HepG2 (cell line): ENCODE results near the gene EYA2. TPM values are rescaled to one million over a fixed set of nuclear protein-coding genes. Genes with fewer than 3 reads are reported as not detected.
A peak's percentile ranks its signal among the peaks of the same experiment; 100 is the strongest.

Experiments used
- AGO1 ChIP-seq: fragments of 200-400 bp; formaldehyde crosslinking; IDR thresholded peaks from 2 replicates; pipeline ENCODE4 v1.6.1; 2017; ENCODE audit warnings: mild to moderate bottlenecking, low read depth, low read length, moderate library complexity; ENCODE audit not compliant: poor library complexity, severe bottlenecking
- CSRNP1 ChIP-seq: sonication (generic); formaldehyde crosslinking; IDR thresholded peaks from 2 replicates; pipeline ENCODE4 v1.8.1; 2023; ENCODE audit warnings: mild to moderate bottlenecking, missing genetic modification reagents
- DMTF1 ChIP-seq: sonication (generic); formaldehyde crosslinking; IDR thresholded peaks from 2 replicates; pipeline ENCODE4 v1.4.0; 2020; ENCODE audit warnings: mild to moderate bottlenecking, missing genetic modification reagents
- DR1 ChIP-seq: sonication (generic); formaldehyde crosslinking; IDR thresholded peaks from 2 replicates; pipeline ENCODE4 v1.8.0; 2021; ENCODE audit warnings: mild to moderate bottlenecking, missing genetic modification reagents, inconsistent platforms
- JUN ChIP-seq: sonication (generic); formaldehyde crosslinking; IDR thresholded peaks from 2 replicates; pipeline ENCODE4 v1.4.0; 2020; ENCODE audit warnings: mild to moderate bottlenecking, missing genetic modification reagents
- KLF15 ChIP-seq: sonication (generic); formaldehyde crosslinking; IDR thresholded peaks from 2 replicates; pipeline ENCODE4 v1.8.1; 2023; ENCODE audit warnings: borderline replicate concordance, mild to moderate bottlenecking, inconsistent platforms, missing genetic modification reagents, mixed read lengths
- MAFF ChIP-seq: IDR thresholded peaks from 2 replicates; pipeline ENCODE4 v1.6.1; 2011; ENCODE audit warnings: low read depth, low read length, improper control_type of control experiment
- MED1 ChIP-seq: sonication (generic); formaldehyde crosslinking; IDR thresholded peaks from 2 replicates; pipeline ENCODE4 v1.4.0; 2020; ENCODE audit warnings: missing genetic modification reagents
- MEIS2 ChIP-seq: sonication (generic); formaldehyde crosslinking; IDR thresholded peaks from 2 replicates; pipeline ENCODE4 v1.9.0; 2021; ENCODE audit warnings: mild to moderate bottlenecking, missing genetic modification reagents
- MTA3 ChIP-seq: sonication (generic); formaldehyde crosslinking; IDR thresholded peaks from 2 replicates; pipeline ENCODE4 v1.4.0; 2020; ENCODE audit warnings: missing genetic modification reagents
- MTF1 ChIP-seq: sonication (generic); formaldehyde crosslinking; IDR thresholded peaks from 2 replicates; pipeline ENCODE4 v1.5.0; 2020; ENCODE audit warnings: missing genetic modification reagents
- NR2C2 ChIP-seq: sonication (generic); formaldehyde crosslinking; IDR thresholded peaks from 2 replicates; pipeline ENCODE4 v1.4.0; 2020; ENCODE audit warnings: missing genetic modification reagents, mild to moderate bottlenecking, moderate library complexity, borderline replicate concordance
- PHF8 ChIP-seq: sonication (generic); formaldehyde crosslinking; IDR thresholded peaks from 2 replicates; pipeline ENCODE4 v1.5.0; 2020; ENCODE audit warnings: missing genetic modification reagents
- POLR2AphosphoS5 ChIP-seq: IDR thresholded peaks from 2 replicates; pipeline ENCODE4 v1.6.1; 2012; ENCODE audit warnings: low read depth, low read length
- SNAPC5 ChIP-seq: sonication (generic); formaldehyde crosslinking; IDR thresholded peaks from 2 replicates; pipeline ENCODE4 v1.8.1; 2023; ENCODE audit warnings: mild to moderate bottlenecking, missing genetic modification reagents, borderline replicate concordance
- XBP1 ChIP-seq: sonication (generic); formaldehyde crosslinking; IDR thresholded peaks from 2 replicates; pipeline ENCODE4 v1.5.0; 2020; ENCODE audit warnings: missing genetic modification reagents
- ZKSCAN1 ChIP-seq: fragments of 150-350 bp; IDR thresholded peaks from 2 replicates; pipeline ENCODE4 v1.6.1; 2014; ENCODE audit warnings: low read length
- ZMAT5 ChIP-seq: sonication (generic); formaldehyde crosslinking; IDR thresholded peaks from 2 replicates; pipeline ENCODE4 v1.5.0; 2020; ENCODE audit warnings: mild to moderate bottlenecking, low read depth, missing genetic modification reagents, borderline replicate concordance
- ZNF296 ChIP-seq: sonication (generic); formaldehyde crosslinking; conservative IDR thresholded peaks from 2 replicates; pipeline ENCODE4 v1.5.0; 2020; ENCODE audit warnings: mild to moderate bottlenecking, missing genetic modification reagents
- ZNF331 ChIP-seq: sonication (generic); formaldehyde crosslinking; IDR thresholded peaks from 2 replicates; pipeline ENCODE4 v1.4.0; 2020; ENCODE audit warnings: missing genetic modification reagents
- ZNF572 ChIP-seq: sonication (generic); formaldehyde crosslinking; IDR thresholded peaks from 2 replicates; pipeline ENCODE4 v1.5.1; 2020; ENCODE audit warnings: mild to moderate bottlenecking, missing genetic modification reagents
- ZSCAN12 ChIP-seq: sonication (generic); formaldehyde crosslinking; IDR thresholded peaks from 2 replicates; pipeline ENCODE4 v1.9.0; 2021; ENCODE audit warnings: mild to moderate bottlenecking, missing genetic modification reagents
- ZSCAN21 ChIP-seq: sonication (generic); formaldehyde crosslinking; IDR thresholded peaks from 2 replicates; pipeline ENCODE4 v1.8.0; 2022; ENCODE audit warnings: mild to moderate bottlenecking, missing genetic modification reagents, moderate library complexity, borderline replicate concordance
- polyA plus RNA-seq, 8 experiments: library from polyadenylated mRNA; depleted of rRNA in 3 of 8; stranded (reverse) in 7 of 8; unstranded in 1 of 8; fragments of >200 nt; fragmentation: Illumina TruSeq in 4 of 8; extraction: Trizol in 4 of 8; gene quantifications; 2 replicates each; pipeline versions ENCODE4 v1.2.1 to v1.2.3, GENCODE V29; 2011 to 2016; ENCODE audit warnings: low read depth in 4 of 8, missing spikeins in 1 of 8, mixed read lengths in 1 of 8; ENCODE audit not compliant: insufficient read depth in 1 of 8
- total RNA-seq, 5 experiments: library from RNA; depleted of rRNA; stranded (reverse); fragments of >200 nt; fragmentation: Illumina TruSeq; extraction: Trizol; gene quantifications; 2 replicates each; pipeline ENCODE4 v1.2.3, GENCODE V29; 2016; ENCODE audit warnings: low read depth in 1 of 5

EYA2 gene
- total and polyA plus RNA-seq, 2 of the 13 experiments (the other 11 are each of a cell fraction or from before 2014, with no cell fraction given) = not detected

- TF ChIP-seq ZMAT5 (no peak), PHF8 (CRISPR knock-in tag) (no peak), ZNF572 (CRISPR knock-in tag) (0 out of 2 replicates have a peak, but pooled peaks have one; percentile 60), XBP1 (CRISPR knock-in tag) (no peak; the same call in 1 of the 2 replicates), MTF1 (CRISPR knock-in tag) (no peak), DR1 (CRISPR knock-in tag) (no peak), MED1 (CRISPR knock-in tag) (peak; percentile 92), MTA3 (CRISPR knock-in tag) (no peak), CSRNP1 (CRISPR knock-in tag) (0 out of 2 replicates have a peak, but pooled peaks have one; percentile 53), MAFF (peak; percentile 84), DMTF1 (CRISPR knock-in tag) (no peak), POLR2AphosphoS5 (no peak; the same call in 1 of the 2 replicates), NR2C2 (peak; percentile 79; the same call in 1 of the 2 replicates), AGO1 (no peak), ZNF331 (CRISPR knock-in tag) (peak; percentile 92), ZSCAN21 (peak; percentile 88), ZNF296 (CRISPR knock-in tag) (no peak), JUN (peak; percentile 54; the same call in 1 of the 2 replicates), SNAPC5 (CRISPR knock-in tag) (no peak), KLF15 (CRISPR knock-in tag) (no peak), MEIS2 (CRISPR knock-in tag) (peak; percentile 56; the same call in 1 of the 2 replicates), ZSCAN12 (no peak), ZKSCAN1 (peak; percentile 43; the same call in 1 of the 2 replicates)
Observed at GRCh38 chr20:47233333-47234188, 338.9 kb downstream of the EYA2 start (continued).
